Gastrocnemius medialis (tissue), 4 donors: ENCODE data around the gene ZNF710. TPM values are rescaled to one million over a fixed set of nuclear protein-coding genes. Genes with fewer than 3 reads are reported as not detected.
A peak's percentile ranks its signal among the peaks of the same experiment; 100 is the strongest.

Source experiments
- ATAC-seq, 2 donors: fragments of 150-250 bp; one replicate each; pipeline ENCODE4 v1.9.1; 2016
- DNase-seq, 2 donors: peaks; one replicate each; pipeline ENCODE4 v3.0.0-alpha.2; 2019
- H3K27ac ChIP-seq, 4 donors: fragments of 200-600 bp; sonication (generic); 1 replicate in 1 of 4; 2 replicates in 3 of 4; pipeline ENCODE4 v1.5.1; 2016 to 2018; ENCODE audit warnings: mild to moderate bottlenecking in 2 of 4, moderate library complexity in 1 of 4
- H3K27me3 ChIP-seq, 3 donors: fragments of 200-600 bp; sonication (generic) in 2 of 3; 1 replicate in 1 of 3; 2 replicates in 2 of 3; pipeline versions ENCODE4 v1.5.1 to v1.6.0; 2016 to 2019; ENCODE audit warnings: mild to moderate bottlenecking in 1 of 3, moderate library complexity in 1 of 3
- H3K36me3 ChIP-seq, 2 donors: fragments of 200-600 bp; sonication (generic) in 1 of 2; one replicate each; pipeline ENCODE4 v1.5.1; 2017 to 2018
- H3K4me1 ChIP-seq, 2 donors: fragments of 200-600 bp; sonication (generic) in 1 of 2; one replicate each; pipeline ENCODE4 v1.5.1; 2016 to 2017; ENCODE audit warnings: mild to moderate bottlenecking in 2 of 2
- H3K4me3 ChIP-seq, 4 donors: fragments of 200-600 bp; sonication (generic) in 3 of 4; 1 replicate in 1 of 4; 2 replicates in 3 of 4; pipeline ENCODE4 v1.5.1; 2016 to 2019; ENCODE audit warnings: mild to moderate bottlenecking in 2 of 4
- H3K9me3 ChIP-seq, 3 donors: fragments of 200-600 bp; sonication (generic) in 2 of 3; 1 replicate in 1 of 3; 2 replicates in 2 of 3; pipeline ENCODE4 v1.5.1; 2016 to 2019
- CTCF ChIP-seq, 5 experiments: fragments of 450-650 bp in 3 of 5; fragments of 200-600 bp in 2 of 5; sonication (generic) in 2 of 5; IDR thresholded peaks in 4 of 5; conservative IDR thresholded peaks in 1 of 5; 1 replicate in 4 of 5; 2 replicates in 1 of 5; pipeline ENCODE4 v1.5.1; 2016 to 2019; ENCODE audit warnings: antibody characterized with exemption in 5 of 5, mild to moderate bottlenecking in 3 of 5, moderate library complexity in 3 of 5
- POLR2A ChIP-seq, 2 donors: fragments of 450-650 bp; IDR thresholded peaks; one replicate each; pipeline ENCODE4 v1.6.1; 2017; ENCODE audit warnings: antibody characterized with exemption in 2 of 2, mild to moderate bottlenecking in 2 of 2, moderate library complexity in 2 of 2
- in situ Hi-C, 4 donors: fragments of 200-750 bp; cut with MboI; loops; one replicate each; pipeline versions ENCODE4 v1.15.0 to v1.8.0; 2017; ENCODE audit warnings: low sequenced_read_pairs in 4 of 4
- intact Hi-C: fragments of 100-400 bp; cut with DNase I; formaldehyde crosslinking; loops from one replicate; pipeline ENCODE4 v1.15.1; 2023; ENCODE audit warnings: low total_unique reads
- total RNA-seq, 4 donors: library from RNA; depleted of rRNA; stranded (reverse); fragments of >200 nt; gene quantifications; one replicate each; pipeline versions ENCODE4 v1.1.0 to v1.2.3, GENCODE V29; 2016

ZNF710 gene
- total RNA-seq, 4 donors from 2014 or later: 2.6 to 5.4 (median 3.2) TPM

GRCh38 chr15:90054618-90055097 lies 53.5 kb downstream of the ZNF710 start:
- DNase-seq: no peak
- intact Hi-C loops: no loop called here

DNA sequence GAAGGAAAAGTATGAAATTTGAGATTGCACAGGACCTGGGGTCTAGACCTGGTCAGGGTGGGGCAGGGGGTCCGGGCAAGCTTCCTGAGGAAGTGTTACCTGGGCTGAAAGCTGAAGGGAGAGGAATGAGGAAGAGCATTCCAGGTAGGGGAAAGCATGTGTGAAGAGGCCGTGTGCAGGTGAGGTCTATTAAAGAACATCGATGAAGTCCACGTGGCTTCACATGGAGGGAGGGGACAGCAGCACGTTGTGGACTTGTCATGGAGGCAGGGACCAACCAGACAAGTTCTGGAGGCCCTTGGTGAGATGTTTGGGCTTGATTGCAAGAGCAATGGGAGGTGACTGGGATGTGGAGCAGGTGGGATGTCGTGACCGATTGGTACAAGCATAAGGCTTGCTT lies 54.1 kb downstream of the ZNF710 start:
- DNase-seq: no peak
- H3K27ac ChIP-seq: no peak overlapping the region
- H3K9me3 ChIP-seq: no peaks in the 10 kb centered on the region
- no peaks in the 10 kb centered on the region for H3K36me3 ChIP-seq
- ATAC-seq: no peak
- intact Hi-C loops: no loop called here
- no peak for TF ChIP-seq CTCF (IDR thresholded peaks at IDR 0.05 in 4 of 5, conservative IDR thresholded peaks at IDR 0.05 in 1 of 5)
- no peak for TF ChIP-seq POLR2A (IDR thresholded peaks at IDR 0.05)
- H3K27me3 ChIP-seq: no peaks in the 10 kb centered on the region
- H3K4me3 ChIP-seq: no peak overlapping the region
- H3K4me1 ChIP-seq: peaks cover 0 to 2% of the 10 kb centered on the region in 2 donors
- in situ Hi-C loops: no loop called here

More at GRCh38 chr15:90054618-90055097, 53.5 kb downstream of the ZNF710 start:
- no peaks in the 10 kb centered on the region for H3K36me3 ChIP-seq
- no peak overlapping the region for H3K4me3 ChIP-seq
- H3K27ac ChIP-seq: no peak overlapping the region
- no peaks in the 10 kb centered on the region for H3K27me3 ChIP-seq
- H3K9me3 ChIP-seq: no peaks in the 10 kb centered on the region
- TF ChIP-seq CTCF (IDR thresholded peaks at IDR 0.05 in 4 of 5, conservative IDR thresholded peaks at IDR 0.05 in 1 of 5): no peak
- no peak for TF ChIP-seq POLR2A (IDR thresholded peaks at IDR 0.05)
- H3K4me1 ChIP-seq: peaks cover 0 to 8% of the 10 kb centered on the region in 2 donors
- ATAC-seq: no peak
- in situ Hi-C loops: no loop called here

DNA sequence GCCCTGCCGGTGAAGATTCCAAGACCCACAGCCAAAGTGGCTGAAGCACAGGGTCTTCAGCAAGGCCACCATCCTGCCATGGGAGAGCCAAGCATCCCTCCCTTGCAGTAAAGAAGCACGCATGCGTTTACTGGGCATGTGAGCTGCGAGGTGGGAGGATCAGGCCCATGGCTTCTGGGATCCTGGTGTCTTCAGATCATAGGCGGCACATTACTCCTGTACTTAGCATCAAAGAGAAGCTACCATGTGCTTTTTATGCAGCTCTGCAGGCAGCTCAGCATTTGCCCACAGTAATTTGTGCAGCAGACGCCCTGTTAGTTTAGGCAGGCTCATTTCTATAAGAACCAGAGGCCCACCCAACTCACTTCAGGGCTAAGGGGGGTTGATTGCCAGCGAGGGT lies 55.4 kb downstream of the ZNF710 start:
- intact Hi-C loops: no loop called here
- Histone ChIP-seq H3K27ac (no peak overlapping the region), H3K27me3 (no peaks in the 10 kb centered on the region), H3K36me3 (no peaks in the 10 kb centered on the region), H3K4me3 (no peak overlapping the region), H3K4me1 (peaks cover 7 to 11% of the 10 kb centered on the region in 2 donors), H3K9me3 (no peaks in the 10 kb centered on the region)
- ATAC-seq (no peak), DNase-seq (no peak)
- no peak for TF ChIP-seq POLR2A (IDR thresholded peaks at IDR 0.05)
- no peak for TF ChIP-seq CTCF (IDR thresholded peaks at IDR 0.05 in 4 of 5, conservative IDR thresholded peaks at IDR 0.05 in 1 of 5)
- in situ Hi-C loops: no loop called here

- intact Hi-C loops (no loop called here), in situ Hi-C loops (no loop called here)
- Histone ChIP-seq H3K27ac (no peak overlapping the region), H3K4me3 (no peak overlapping the region), H3K36me3 (no peaks in the 10 kb centered on the region), H3K27me3 (no peaks in the 10 kb centered on the region), H3K9me3 (no peaks in the 10 kb centered on the region), H3K4me1 (peaks cover 25 to 29% of the 10 kb centered on the region in 2 donors)
- no peak for ATAC-seq
- TF ChIP-seq POLR2A (IDR thresholded peaks at IDR 0.05) (no peak), CTCF (IDR thresholded peaks at IDR 0.05 in 4 of 5, conservative IDR thresholded peaks at IDR 0.05 in 1 of 5) (no peak)
- no peak for DNase-seq
Observed at GRCh38 chr15:90058308-90058707, 57.2 kb downstream of the ZNF710 start.

DNA sequence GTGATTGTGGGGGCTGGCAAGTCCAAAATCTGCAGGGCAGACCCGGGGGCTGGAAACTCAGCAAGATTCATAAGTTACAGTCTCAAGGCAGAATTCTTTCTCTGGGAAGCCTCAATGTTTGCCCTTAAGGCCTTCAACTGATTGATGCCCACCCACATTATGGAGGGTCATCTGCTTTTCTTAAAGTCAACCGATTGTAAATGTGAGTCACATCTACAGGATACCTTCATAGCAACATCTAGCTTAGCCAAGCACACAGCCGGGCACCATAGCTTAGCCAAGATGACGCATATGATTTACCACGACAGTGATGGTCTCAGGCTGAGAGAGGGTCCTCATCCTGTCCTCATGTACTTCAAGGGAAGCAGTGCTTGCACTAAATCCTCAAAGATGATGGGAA lies 57.7 kb downstream of the ZNF710 start:
- intact Hi-C loops (no loop called here), in situ Hi-C loops (no loop called here)
- H3K27me3 ChIP-seq: no peaks in the 10 kb centered on the region
- H3K4me3 ChIP-seq: no peak overlapping the region
- no peak for TF ChIP-seq CTCF (IDR thresholded peaks at IDR 0.05 in 4 of 5, conservative IDR thresholded peaks at IDR 0.05 in 1 of 5)
- no peak for TF ChIP-seq POLR2A (IDR thresholded peaks at IDR 0.05)
- no peak for ATAC-seq
- H3K27ac ChIP-seq: peak overlapping the region in 1 of 4 donors; percentile 24
- no peaks in the 10 kb centered on the region for H3K36me3 ChIP-seq
- H3K4me1 ChIP-seq: peaks cover 29 to 33% of the 10 kb centered on the region in 2 donors
- no peaks in the 10 kb centered on the region for H3K9me3 ChIP-seq
- DNase-seq: no peak
